ENCODE measurements around the gene CHRNA3.
"Not testable (repeated sequence)": the region's sequence is repeated elsewhere in the genome, so short reads cannot be mapped to it uniquely, and the experiment has no call there.

The CHRNA3 gene

DNA sequence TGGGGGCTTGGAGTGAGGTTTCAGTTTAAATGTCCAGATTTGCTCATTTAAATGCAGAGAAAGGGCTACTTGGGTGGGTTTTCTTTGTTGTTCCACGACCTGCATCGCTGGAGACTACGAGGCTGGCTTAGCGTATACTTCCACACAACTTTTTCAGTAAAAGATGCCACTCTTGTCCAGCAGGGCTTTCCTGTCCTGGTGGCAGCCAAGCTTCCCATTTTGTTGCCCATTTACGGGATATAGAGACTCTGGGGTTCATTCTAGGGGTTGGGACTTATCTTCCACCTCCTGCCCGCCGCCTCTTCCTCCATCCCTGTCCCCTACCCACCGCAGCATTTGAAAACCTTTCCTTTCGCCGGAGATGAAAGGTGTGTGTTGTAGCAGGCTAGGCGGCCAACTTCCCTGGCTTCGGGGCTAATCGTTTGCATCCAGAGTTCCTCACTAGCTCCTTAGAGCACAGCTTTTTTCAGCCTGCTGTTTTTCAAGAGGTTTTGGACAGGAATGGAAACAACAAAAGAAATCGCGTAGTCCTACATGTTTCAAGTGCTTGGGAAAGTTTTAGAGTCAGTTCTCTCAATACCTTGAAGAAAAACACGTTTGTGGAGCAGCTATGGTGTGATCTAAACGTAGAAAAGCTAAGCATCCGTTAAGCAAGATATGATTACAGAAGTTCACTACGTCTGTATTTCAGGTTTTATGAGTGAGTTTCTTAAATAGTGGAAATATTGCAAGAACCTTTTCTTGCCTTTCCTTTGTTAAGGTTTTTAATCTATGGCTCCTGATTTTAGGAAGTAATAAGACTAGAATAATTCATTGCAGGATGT lies 54.6 kb downstream of the CHRNA3 start:
- in situ Hi-C loops (cut with MboI; ENCODE audit: low sequenced_read_pairs) = no loop called here

- in situ Hi-C loops (cut with MboI; ENCODE audit: low sequenced_read_pairs) = no loop called here
These were observed 55.5 kb downstream of the CHRNA3 start, which contains the start of gene CHRNA5 for GRCh38 chr15:78565097-78565950. TSS of gene CHRNA5 (plus strand) at chr15:78565520. CDS start at chr15:78565720, 200 bp downstream.

DNA sequence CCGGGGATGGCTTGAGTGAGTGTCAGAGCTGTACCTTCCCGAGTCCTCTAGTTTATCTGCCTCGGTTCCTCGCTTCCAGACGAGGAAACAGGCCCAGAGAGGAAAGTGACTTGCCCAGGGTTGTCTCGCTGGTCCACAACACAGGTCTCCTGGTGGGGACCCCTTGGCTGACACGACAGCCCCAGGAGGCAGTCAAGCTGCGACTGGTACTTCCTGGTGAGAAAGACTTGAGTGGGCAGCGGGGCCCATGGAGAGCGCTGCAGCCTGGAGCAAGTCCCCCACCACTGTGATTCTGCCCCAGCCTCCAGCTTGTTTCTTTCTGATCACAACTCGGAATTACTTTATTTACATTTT lies 56.1 kb downstream of the CHRNA3 start:
- in situ Hi-C loops (cut with MboI; ENCODE audit: low sequenced_read_pairs) = no loop called here

DNA sequence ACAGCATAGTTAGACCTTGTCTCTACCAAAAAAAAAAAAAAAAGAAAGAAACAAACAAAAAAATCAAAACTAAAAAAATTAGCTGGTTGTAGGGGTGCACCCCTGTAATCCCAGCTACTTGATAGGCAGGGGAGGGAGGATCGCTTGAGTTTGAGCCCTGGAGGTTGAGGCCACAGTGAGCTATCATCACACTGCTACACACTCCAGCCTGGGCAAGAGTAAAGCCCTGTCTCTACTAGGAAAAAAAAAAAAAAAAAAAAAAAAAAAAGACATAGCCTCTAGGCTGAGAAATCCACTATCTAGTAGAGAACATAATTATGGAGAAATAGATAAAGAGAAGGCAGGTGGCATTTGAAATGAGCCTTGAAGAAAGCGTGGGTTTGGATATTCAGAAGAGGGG lies 57.7 kb downstream of the CHRNA3 start:
- in situ Hi-C loops (cut with MboI; ENCODE audit: low sequenced_read_pairs) = no loop called here

GRCh38 chr15:78561490-78561889 lies 59.3 kb downstream of the CHRNA3 start:
- in situ Hi-C loops (cut with MboI; ENCODE audit: low sequenced_read_pairs) = no loop called here

DNA sequence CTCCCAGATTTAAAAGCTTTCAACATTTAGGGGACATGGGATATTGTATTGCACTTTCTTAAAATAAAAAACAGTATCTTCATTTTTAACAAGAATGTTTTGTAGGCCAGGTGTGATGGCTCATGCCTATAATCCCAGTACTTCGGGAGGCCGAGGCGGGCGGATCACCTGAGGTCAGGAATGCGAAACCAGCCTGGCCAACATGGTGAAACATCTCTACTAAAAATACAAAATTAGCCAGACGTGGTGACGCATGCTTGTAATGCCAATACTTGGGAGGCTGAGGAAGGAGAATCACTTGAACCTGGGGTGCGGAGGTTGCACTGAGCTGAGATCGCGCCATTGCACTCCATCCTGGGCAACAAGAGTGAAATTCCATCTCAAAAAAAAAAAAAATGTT lies 60.6 kb downstream of the CHRNA3 start:
- in situ Hi-C loops (cut with MboI; ENCODE audit: low sequenced_read_pairs) = not testable (repeated sequence)

GRCh38 chr15:78552597-78552996 lies 68.2 kb downstream of the CHRNA3 start:
- in situ Hi-C loops (cut with MboI; ENCODE audit: low sequenced_read_pairs) = no loop called here

- in situ Hi-C loops (cut with MboI; ENCODE audit: low sequenced_read_pairs) = no loop called here
These were observed 68.9 kb downstream of the CHRNA3 start for GRCh38 chr15:78551902-78552301.

DNA sequence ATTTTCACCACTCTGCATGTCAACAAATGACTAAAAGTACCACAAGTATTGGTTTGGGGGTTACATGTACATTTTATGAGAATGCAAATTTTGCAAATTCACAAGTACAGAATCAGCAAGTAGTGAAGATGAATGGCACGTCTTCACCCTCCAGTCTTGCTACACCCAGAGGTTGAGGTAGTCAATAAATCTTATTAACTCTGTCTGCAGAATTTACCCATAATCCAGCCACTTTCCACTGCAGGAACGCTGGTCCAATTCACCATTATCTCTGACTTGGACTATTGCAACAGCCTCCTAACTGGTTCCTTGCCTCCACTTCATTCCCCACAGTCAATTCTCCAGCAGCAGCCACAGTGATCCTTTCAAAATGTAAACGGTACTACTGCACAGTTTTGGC lies 70.0 kb downstream of the CHRNA3 start:
- in situ Hi-C loops (cut with MboI; ENCODE audit: low sequenced_read_pairs) = no loop called here

GRCh38 chr15:78550194-78550593 lies 70.6 kb downstream of the CHRNA3 start:
- in situ Hi-C loops (cut with MboI; ENCODE audit: low sequenced_read_pairs) = no loop called here

Measured in HL-60/S4 treated with phorbol 12-myristate 13-acetate at 8.2 ng/mL for 4 days and 3 days (cell line).